HepG2 (cell line): ENCODE measurements around the gene MED23. TPM values are rescaled to one million over a fixed set of nuclear protein-coding genes. Genes with fewer than 3 reads are reported as not detected.

Experiments
- ATAC-seq: fragments of 200-7000 bp; cut with Tn5 transposase; 3 replicates; pipeline ENCODE4 v1.9.1; 2020; ENCODE audit warnings: mild to moderate bottlenecking, moderate library complexity
- BruUV-seq: library from RNA; stranded (reverse); fragments of 400-500 nt; replicated peaks from 2 replicates; lab custom pipeline; 2021; lab: Mats Ljungman, UMichigan
- CTCF ChIA-PET: fragments of 300-600 bp; formaldehyde crosslinking; extraction: SDS; loops from one replicate; lab custom pipeline; 2021; ENCODE audit warnings: low total read pairs, inconsistent platforms, low intra/inter-chr PET ratio; lab: Yijun Ruan, JAX
- POLR2A ChIA-PET: fragments of 350-600 bp; sonication (Branson Sonifier 250); formaldehyde crosslinking; loops from one replicate; lab custom pipeline; 2020; ENCODE audit warnings: antibody characterized with exemption, inconsistent platforms; lab: Yijun Ruan, JAX
- DNase-seq: peaks from one replicate; pipeline ENCODE4 v3.0.0-alpha.2; 2015; ENCODE audit warnings: low spot score
- FAIRE-seq: peaks from 3 replicates; lab custom pipeline; 2011; peaks lifted over from hg19 to GRCh38; lab: Jason Lieb, UNC
- H2AFZ ChIP-seq: one replicate; pipeline ENCODE4 v1.6.1; 2011; ENCODE audit warnings: low read length, inconsistent platforms
- H3K27ac ChIP-seq: fragments of 300-600 bp; 3 replicates; pipeline ENCODE4 v1.8.0; 2011; ENCODE audit warnings: mixed run types, mild to moderate bottlenecking, mixed read lengths, low read length, inconsistent platforms; ENCODE audit not compliant: insufficient read depth; ENCODE audit errors: extremely low read length
- H3K27me3 ChIP-seq, 2 experiments: fragments of 200-600 bp in 1 of 2; 2 replicates in 1 of 2; 3 replicates in 1 of 2; pipeline versions ENCODE4 v1.6.0 to v1.8.0; 2011; ENCODE audit warnings: low read length in 2 of 2, mild to moderate bottlenecking in 2 of 2, moderate library complexity in 2 of 2, inconsistent platforms in 1 of 2; ENCODE audit not compliant: insufficient read depth in 2 of 2, control insufficient read depth in 1 of 2
- H3K36me3 ChIP-seq, 2 experiments: fragments of 200-600 bp in 1 of 2; replicated peaks in 1 of 2; 2 replicates in 1 of 2; 3 replicates in 1 of 2; pipeline versions ENCODE4 v1.5.1 to v1.8.0; 2011; ENCODE audit warnings: low read length in 2 of 2, inconsistent platforms in 1 of 2; ENCODE audit not compliant: insufficient read depth in 2 of 2, control insufficient read depth in 1 of 2
- H3K4me1 ChIP-seq: 2 replicates; pipeline ENCODE4 v1.5.1; 2012; ENCODE audit warnings: low read length, inconsistent platforms; ENCODE audit not compliant: insufficient read depth
- H3K4me2 ChIP-seq: 2 replicates; pipeline ENCODE4 v1.6.0; 2011; ENCODE audit warnings: low read depth, low read length, inconsistent platforms
- H3K4me3 ChIP-seq, 3 experiments: fragments of 200-600 bp in 1 of 3; sonication (generic), shearing (Covaris generic) in 1 of 3; replicated peaks in 1 of 3; 2 replicates each; pipeline ENCODE4 v1.5.1; 2011 to 2016; ENCODE audit warnings: low read length in 3 of 3, inconsistent platforms in 2 of 3, low read depth in 2 of 3, mild to moderate bottlenecking in 2 of 3, control low read depth in 1 of 3, mixed read lengths in 1 of 3; ENCODE audit not compliant: insufficient read depth in 1 of 3
- H3K79me2 ChIP-seq: one replicate; pipeline ENCODE4 v1.6.1; 2011; ENCODE audit warnings: low read length, inconsistent platforms; ENCODE audit not compliant: insufficient read depth
- H3K9ac ChIP-seq: 2 replicates; pipeline ENCODE4 v1.6.0; 2011; ENCODE audit warnings: mild to moderate bottlenecking, low read depth, low read length, inconsistent platforms; ENCODE audit not compliant: insufficient read depth
- H3K9me3 ChIP-seq: 2 replicates; pipeline ENCODE4 v1.5.1; 2012; ENCODE audit warnings: mild to moderate bottlenecking, low read length
- H4K20me1 ChIP-seq: 2 replicates; pipeline ENCODE4 v1.6.0; 2011; ENCODE audit warnings: inconsistent platforms, mild to moderate bottlenecking, low read length, moderate library complexity; ENCODE audit not compliant: insufficient read depth
- GATA4 ChIP-seq: sonication (generic); IDR thresholded peaks from 2 replicates; pipeline ENCODE4 v1.6.1; 2016; ENCODE audit warnings: antibody characterized with exemption, low read depth, borderline replicate concordance
- MED13 ChIP-seq: sonication (generic); formaldehyde crosslinking; IDR thresholded peaks from 2 replicates; pipeline ENCODE4 v1.5.0; 2020; ENCODE audit warnings: missing genetic modification reagents
- MTA1 ChIP-seq: sonication (generic); formaldehyde crosslinking; IDR thresholded peaks from 2 replicates; pipeline ENCODE4 v1.4.0; 2020; ENCODE audit warnings: missing genetic modification reagents, mild to moderate bottlenecking, borderline replicate concordance
- NCOA2 ChIP-seq: sonication (generic); formaldehyde crosslinking; IDR thresholded peaks from 2 replicates; pipeline ENCODE4 v1.8.0; 2022; ENCODE audit warnings: inconsistent platforms
- ZNF142 ChIP-seq: sonication (generic); formaldehyde crosslinking; IDR thresholded peaks from 2 replicates; pipeline ENCODE4 v1.4.0; 2020; ENCODE audit warnings: missing genetic modification reagents
- ZNF407 ChIP-seq: sonication (generic); formaldehyde crosslinking; IDR thresholded peaks from one replicate; pipeline ENCODE4 v1.5.1; 2020; ENCODE audit warnings: mild to moderate bottlenecking, missing genetic modification reagents; ENCODE audit errors: not compliant biosample characterization
- ZNF576 ChIP-seq: sonication (generic); formaldehyde crosslinking; IDR thresholded peaks from 2 replicates; pipeline ENCODE4 v1.4.0; 2020; ENCODE audit warnings: mild to moderate bottlenecking, missing genetic modification reagents
- ZNF644 ChIP-seq: IDR thresholded peaks from 2 replicates; pipeline ENCODE4 v1.6.1; 2016; ENCODE audit warnings: low read depth
- ZNF790 ChIP-seq: sonication (generic); formaldehyde crosslinking; IDR thresholded peaks from 2 replicates; pipeline ENCODE4 v1.8.0; 2022; ENCODE audit warnings: missing genetic modification reagents, mild to moderate bottlenecking, borderline replicate concordance
- in situ Hi-C: cut with HindIII; loops from 2 replicates; pipeline ENCODE4 v1.10.0; 2017; ENCODE audit warnings: low pct_unique_long_range_greater_than_20kb; ENCODE audit not compliant: extremely low pct_ligation_motif_present
- intact Hi-C: fragments of 100-400 bp; cut with micrococcal nuclease; formaldehyde crosslinking; loops from one replicate; pipeline ENCODE4 v1.10.0; 2022; ENCODE audit not compliant: unreplicated experiment
- polyA plus RNA-seq, 8 experiments: library from polyadenylated mRNA; depleted of rRNA in 3 of 8; stranded (reverse) in 7 of 8; unstranded in 1 of 8; fragments of >200 nt; fragmentation: Illumina TruSeq in 4 of 8; extraction: Trizol in 4 of 8; gene quantifications; 2 replicates each; pipeline versions ENCODE4 v1.2.1 to v1.2.3, GENCODE V29; 2011 to 2016; ENCODE audit warnings: low read depth in 4 of 8, missing spikeins in 1 of 8, mixed read lengths in 1 of 8; ENCODE audit not compliant: insufficient read depth in 1 of 8
- total RNA-seq, 5 experiments: library from RNA; depleted of rRNA; stranded (reverse); fragments of >200 nt; fragmentation: Illumina TruSeq; extraction: Trizol; gene quantifications; 2 replicates each; pipeline ENCODE4 v1.2.3, GENCODE V29; 2016; ENCODE audit warnings: low read depth in 1 of 5

Gene MED23
- total and polyA plus RNA-seq, 2 of the 13 experiments (the other 11 are each of a cell fraction or from before 2014, with no cell fraction given) = 34.9 to 50.5 TPM

- no peak overlapping the region for H3K27ac ChIP-seq
- no peak overlapping the region for H2AFZ ChIP-seq
- no peak overlapping the region for H3K4me3 ChIP-seq
- H4K20me1 ChIP-seq = no peaks in the 10 kb centered on the region
- H3K9ac ChIP-seq = no peak overlapping the region
- BruUV-seq = no TSS peak
- no peaks in the 10 kb centered on the region for H3K9me3 ChIP-seq
- peaks cover 10 to 42% of the 10 kb centered on the region in 2 experiments for H3K36me3 ChIP-seq
- H3K4me1 ChIP-seq = peaks cover 12% of the 10 kb centered on the region
- in situ Hi-C loops = no loop called here
- no peaks in the 10 kb centered on the region for H3K27me3 ChIP-seq
- FAIRE-seq (no peak), ATAC-seq (no peak), DNase-seq (no peak)
- H3K4me2 ChIP-seq = no peak overlapping the region
- CTCF ChIA-PET = no interaction called here
- intact Hi-C loops = no loop called here
- no peaks in the 10 kb centered on the region for H3K79me2 ChIP-seq
- POLR2A ChIA-PET = no interaction called here
- no peak for TF ChIP-seq GATA4
- TF ChIP-seq MTA1 (CRISPR knock-in tag) = no peak
- TF ChIP-seq ZNF142 = no peak
- no peak for TF ChIP-seq ZNF576 (CRISPR knock-in tag)
- no peak for TF ChIP-seq ZNF644 (CRISPR knock-in tag)
- TF ChIP-seq NCOA2 (CRISPR knock-in tag) = no peak
- no peak for TF ChIP-seq MED13
- TF ChIP-seq ZNF407 (CRISPR knock-in tag) = no peak
- TF ChIP-seq ZNF790 (CRISPR knock-in tag) = no peak
Observed at GRCh38 chr6:131581523-131581922, 46.5 kb downstream of the MED23 start.
